ENCODE results near the gene GPRIN2.
"Not testable (repeated sequence)": the region's sequence is repeated elsewhere in the genome, so short reads cannot be mapped to it uniquely, and the experiment has no call there.

DNA sequence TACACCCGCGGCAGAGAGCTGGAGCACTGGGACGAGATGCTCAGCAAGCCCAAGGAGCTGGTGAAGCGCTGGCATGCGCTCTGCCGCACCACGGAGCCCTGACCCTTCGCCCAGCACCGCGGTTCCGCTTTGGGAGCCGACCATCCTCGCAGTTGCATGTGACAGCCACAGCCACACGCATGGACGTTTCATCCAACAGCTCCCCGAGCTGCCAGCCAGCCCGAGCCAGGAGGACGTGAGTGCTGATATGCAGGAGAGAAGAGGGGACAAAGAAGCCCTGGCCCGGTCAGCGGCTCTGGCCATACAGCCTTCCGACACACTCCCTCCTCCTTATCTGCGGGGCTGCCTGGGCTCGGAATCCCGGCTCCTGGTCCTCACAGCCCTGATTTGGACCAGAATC is 31.1 kb upstream of the GPRIN2 start:
- TF ChIP-seq EZH2 (IDR thresholded peaks at IDR 0.05; ENCODE audit: borderline replicate concordance, insufficient read depth, low read length, poor library complexity, severe bottlenecking); POLR2AphosphoS5 (IDR thresholded peaks at IDR 0.05); RAD21 (conservative IDR thresholded peaks at IDR 0.05); SMC3 (conservative IDR thresholded peaks at IDR 0.05; ENCODE audit: poor library complexity); TAF1 (IDR thresholded peaks at IDR 0.05; ENCODE audit: low read depth): not testable (repeated sequence)
- TF ChIP-seq, protein P1, sequence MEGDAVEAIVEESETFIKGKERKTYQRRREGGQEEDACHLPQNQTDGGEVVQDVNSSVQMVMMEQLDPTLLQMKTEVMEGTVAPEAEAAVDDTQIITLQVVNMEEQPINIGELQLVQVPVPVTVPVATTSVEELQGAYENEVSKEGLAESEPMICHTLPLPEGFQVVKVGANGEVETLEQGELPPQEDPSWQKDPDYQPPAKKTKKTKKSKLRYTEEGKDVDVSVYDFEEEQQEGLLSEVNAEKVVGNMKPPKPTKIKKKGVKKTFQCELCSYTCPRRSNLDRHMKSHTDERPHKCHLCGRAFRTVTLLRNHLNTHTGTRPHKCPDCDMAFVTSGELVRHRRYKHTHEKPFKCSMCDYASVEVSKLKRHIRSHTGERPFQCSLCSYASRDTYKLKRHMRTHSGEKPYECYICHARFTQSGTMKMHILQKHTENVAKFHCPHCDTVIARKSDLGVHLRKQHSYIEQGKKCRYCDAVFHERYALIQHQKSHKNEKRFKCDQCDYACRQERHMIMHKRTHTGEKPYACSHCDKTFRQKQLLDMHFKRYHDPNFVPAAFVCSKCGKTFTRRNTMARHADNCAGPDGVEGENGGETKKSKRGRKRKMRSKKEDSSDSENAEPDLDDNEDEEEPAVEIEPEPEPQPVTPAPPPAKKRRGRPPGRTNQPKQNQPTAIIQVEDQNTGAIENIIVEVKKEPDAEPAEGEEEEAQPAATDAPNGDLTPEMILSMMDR (IDR thresholded peaks at IDR 0.05; ENCODE audit: poor library complexity, severe bottlenecking): not testable (repeated sequence)
- TF ChIP-seq, protein P2, sequence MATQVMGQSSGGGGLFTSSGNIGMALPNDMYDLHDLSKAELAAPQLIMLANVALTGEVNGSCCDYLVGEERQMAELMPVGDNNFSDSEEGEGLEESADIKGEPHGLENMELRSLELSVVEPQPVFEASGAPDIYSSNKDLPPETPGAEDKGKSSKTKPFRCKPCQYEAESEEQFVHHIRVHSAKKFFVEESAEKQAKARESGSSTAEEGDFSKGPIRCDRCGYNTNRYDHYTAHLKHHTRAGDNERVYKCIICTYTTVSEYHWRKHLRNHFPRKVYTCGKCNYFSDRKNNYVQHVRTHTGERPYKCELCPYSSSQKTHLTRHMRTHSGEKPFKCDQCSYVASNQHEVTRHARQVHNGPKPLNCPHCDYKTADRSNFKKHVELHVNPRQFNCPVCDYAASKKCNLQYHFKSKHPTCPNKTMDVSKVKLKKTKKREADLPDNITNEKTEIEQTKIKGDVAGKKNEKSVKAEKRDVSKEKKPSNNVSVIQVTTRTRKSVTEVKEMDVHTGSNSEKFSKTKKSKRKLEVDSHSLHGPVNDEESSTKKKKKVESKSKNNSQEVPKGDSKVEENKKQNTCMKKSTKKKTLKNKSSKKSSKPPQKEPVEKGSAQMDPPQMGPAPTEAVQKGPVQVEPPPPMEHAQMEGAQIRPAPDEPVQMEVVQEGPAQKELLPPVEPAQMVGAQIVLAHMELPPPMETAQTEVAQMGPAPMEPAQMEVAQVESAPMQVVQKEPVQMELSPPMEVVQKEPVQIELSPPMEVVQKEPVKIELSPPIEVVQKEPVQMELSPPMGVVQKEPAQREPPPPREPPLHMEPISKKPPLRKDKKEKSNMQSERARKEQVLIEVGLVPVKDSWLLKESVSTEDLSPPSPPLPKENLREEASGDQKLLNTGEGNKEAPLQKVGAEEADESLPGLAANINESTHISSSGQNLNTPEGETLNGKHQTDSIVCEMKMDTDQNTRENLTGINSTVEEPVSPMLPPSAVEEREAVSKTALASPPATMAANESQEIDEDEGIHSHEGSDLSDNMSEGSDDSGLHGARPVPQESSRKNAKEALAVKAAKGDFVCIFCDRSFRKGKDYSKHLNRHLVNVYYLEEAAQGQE (IDR thresholded peaks at IDR 0.05; ENCODE audit: borderline replicate concordance): not testable (repeated sequence)

All from neural cell (in vitro differentiated cells).